ENCODE data around the gene KCNJ6.

- TF ChIP-seq CTCF (IDR thresholded peaks at IDR 0.05): no peak
- TF ChIP-seq POLR2A (IDR thresholded peaks at IDR 0.05): no peak
These were observed 39.7 kb downstream of the KCNJ6 start for GRCh38 chr21:37876561-37876960.

All from uterus (tissue), 2 donors.